DMS 273 (cell line): ENCODE data around the gene DNAH12.
"Not testable (repeated sequence)": the region's sequence is repeated elsewhere in the genome, so short reads cannot be mapped to it uniquely, and the experiment has no call there.

Experiments used
- DNase-seq: peaks from one replicate; lab custom pipeline; 2025; ENCODE audit not compliant: unreplicated experiment; lab: John Stamatoyannopoulos, UW

The DNAH12 gene

GRCh38 chr3:57411715-57412114 is 132.4 kb downstream of the DNAH12 start:
- DNase-seq, result no peak

DNA sequence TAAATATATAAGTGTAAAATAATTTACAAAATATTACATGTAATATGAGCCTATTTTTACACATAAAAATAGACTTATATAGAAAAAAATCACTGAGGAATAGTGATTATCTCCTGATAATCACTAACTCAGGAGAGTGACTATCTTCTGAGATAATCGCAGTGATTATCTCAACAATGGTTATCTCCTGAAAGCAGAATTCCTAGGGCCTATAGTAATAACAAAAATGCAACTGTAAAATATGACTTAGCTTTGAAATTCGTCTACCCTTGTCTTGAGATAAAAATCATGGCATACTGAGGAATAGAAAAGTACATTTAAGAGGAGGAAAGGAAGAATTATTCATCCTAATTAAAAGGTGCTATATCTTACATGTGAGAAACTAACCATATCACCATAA is 134.7 kb downstream of the DNAH12 start:
- DNase-seq, result no peak

DNA sequence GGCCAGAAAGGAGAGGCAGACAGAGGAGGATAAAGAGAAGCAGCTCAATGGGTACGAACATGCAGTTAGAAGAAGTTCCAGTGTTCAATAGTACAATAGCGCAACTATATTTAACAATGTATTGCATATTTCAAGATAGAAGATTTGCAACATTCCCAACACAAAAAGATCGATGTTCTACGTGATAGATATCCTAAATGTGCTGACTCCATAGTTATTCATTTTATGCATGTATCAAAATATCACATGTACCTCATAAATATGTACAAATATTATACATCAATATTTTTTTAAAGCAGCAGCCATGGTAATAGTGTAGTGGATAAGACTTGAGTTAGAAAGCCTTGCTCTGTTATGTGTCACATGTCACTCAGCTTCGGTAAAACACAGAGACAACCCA is 141.5 kb downstream of the DNAH12 start:
- no peak for DNase-seq

DNA sequence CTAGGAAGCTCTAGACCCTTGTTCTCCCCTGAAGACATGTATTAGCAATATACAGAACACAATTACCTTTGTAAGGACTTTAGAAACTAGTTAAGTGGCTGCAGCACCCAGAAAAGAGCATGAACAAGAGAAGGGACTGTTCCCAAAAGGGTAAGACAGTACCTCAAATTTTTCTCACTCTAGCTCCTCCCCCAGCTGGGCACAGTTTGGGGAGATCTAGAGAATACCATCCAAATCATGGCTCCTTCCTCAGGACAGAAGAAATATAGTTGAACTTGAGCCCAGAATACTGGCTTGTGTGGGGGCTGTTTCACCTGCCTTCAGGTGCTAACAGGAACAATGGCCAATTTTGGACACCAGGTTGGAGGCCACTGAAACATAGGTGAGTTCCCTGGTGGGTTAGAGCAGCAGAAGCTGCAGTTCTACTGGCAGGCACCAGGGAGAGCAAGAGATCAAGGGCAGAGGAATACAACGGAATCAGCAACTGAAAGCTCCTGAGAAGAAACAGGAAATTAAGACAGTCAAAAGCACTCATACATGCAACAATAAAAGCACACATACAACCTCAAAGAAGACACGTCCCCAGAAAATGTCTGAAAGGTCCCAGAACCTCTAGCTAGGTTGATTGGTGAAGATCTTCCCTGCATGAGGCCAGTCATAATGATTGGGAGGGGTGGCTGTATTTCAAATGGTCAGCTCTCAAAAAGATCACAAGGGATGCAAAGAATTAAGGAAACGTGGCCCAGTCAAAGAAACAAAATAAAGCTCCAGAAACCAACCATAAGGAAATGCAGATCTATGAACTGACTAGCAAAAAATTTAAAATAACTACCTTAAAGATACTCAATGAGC is 146.7 kb downstream of the DNAH12 start:
- DNase-seq, result peak; percentile 42

DNA sequence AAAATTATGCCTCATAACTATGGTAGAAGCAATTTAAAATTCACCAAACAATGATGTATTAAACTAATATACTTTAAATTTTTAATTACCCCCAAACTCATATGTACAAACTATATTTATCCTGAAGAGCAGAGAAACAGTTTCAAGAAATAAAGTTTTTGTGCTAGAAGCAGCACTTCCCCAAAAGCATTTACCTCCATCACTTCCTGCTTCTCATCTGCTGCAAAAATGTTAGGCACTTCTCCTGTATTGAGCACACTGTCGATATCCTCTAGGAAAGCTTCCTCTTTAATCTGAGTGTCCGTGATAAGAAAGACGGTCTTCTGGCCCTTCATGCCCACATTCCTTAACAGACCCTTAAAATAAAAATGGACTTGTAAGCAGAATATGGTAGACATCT is 150.2 kb downstream of the DNAH12 start:
- no peak for DNase-seq

- DNase-seq, result no peak
Observed at GRCh38 chr3:57391767-57392166, 152.4 kb downstream of the DNAH12 start.

DNA sequence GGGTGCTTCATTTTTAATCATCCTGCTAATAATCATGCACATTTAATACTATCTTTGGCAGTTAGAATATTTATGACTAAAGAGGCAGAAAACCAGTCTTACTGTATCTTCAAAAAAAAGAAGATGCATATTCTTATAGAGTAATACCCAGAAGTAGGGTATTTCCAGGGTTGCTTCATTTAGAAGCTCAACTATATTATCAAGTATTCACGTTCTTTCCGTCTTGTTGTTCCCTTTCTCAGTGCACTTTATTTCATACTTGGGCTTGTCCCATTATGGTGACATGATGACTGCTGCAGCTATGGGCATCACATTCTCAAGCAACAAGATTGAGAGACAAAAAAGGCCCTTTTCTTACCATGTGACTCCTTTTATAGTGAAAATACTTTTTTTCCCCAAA is 154.9 kb downstream of the DNAH12 start:
- no peak for DNase-seq

DNA sequence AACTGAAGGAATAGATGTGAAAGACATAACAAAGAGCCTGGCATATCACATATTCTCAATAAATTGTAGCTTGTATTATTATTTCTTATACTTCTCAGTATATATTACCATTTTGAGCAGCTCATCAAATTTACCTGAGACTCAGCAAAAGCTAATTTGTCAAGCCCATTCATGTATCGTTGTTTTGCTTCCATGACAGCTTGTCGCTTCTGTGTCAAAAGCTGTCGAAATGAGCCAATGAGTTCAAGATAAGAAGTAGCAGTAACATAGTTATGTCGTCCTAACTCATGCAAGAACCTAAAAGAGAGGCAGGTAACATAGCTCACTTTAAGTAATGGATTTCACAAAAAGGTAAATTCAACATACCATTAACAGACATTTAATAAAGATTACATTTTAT is 157.8 kb downstream of the DNAH12 start:
- no peak for DNase-seq

GRCh38 chr3:57385498-57385897 is 158.6 kb downstream of the DNAH12 start:
- DNase-seq, result no peak

- no peak for DNase-seq
Observed at GRCh38 chr3:57383838-57384237, 160.3 kb downstream of the DNAH12 start.

- no peak for DNase-seq
Observed at GRCh38 chr3:57383406-57383805, 160.7 kb downstream of the DNAH12 start.

- DNase-seq, result no peak
Observed at GRCh38 chr3:57382933-57383332, 161.2 kb downstream of the DNAH12 start.

GRCh38 chr3:57370341-57370740 is 173.8 kb downstream of the DNAH12 start:
- no peak for DNase-seq

DNA sequence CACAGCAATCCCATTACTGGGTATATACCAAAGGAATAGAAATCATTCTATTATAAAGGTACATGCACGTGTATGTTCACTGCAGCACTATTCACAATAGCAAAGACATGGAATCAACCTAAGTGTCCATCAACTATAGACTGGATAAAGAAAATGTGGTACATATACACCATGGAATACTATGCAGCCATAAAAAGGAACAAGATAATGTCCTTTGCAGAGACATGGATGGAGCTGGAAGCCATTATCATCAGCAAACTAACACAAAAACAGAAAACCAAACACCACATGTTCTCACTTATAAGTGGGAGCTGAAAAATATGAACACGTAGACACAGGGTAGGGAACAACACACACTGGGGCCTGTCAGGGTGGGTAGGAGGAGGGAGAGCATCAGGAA is 179.1 kb downstream of the DNAH12 start:
- DNase-seq, result not testable (repeated sequence)

- not testable (repeated sequence) for DNase-seq
Observed at GRCh38 chr3:57356275-57356674, 187.9 kb downstream of the DNAH12 start.

DNA sequence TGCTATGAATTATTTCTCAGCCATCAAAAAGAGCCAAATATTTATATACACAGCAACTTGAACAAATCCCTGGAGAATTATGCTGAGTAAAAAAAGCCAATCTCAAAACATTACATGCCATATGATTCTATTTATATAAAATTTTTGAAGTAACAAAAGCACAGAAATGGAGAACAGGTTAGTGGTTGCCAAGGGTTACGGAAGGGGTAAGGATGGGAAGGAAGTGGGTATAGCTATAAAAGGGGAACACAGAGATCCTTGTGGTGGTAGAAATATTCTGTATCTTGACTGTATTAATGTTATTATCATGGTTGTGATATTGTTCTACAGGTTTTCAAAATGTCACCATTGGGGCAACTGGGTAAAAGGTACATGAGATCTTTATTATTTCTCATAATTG is 189.4 kb downstream of the DNAH12 start:
- no peak for DNase-seq

- DNase-seq, result no peak
Observed at GRCh38 chr3:57350271-57350670, 193.9 kb downstream of the DNAH12 start.

- DNase-seq, result not testable (repeated sequence)
Observed at GRCh38 chr3:57339071-57339642, 205.0 kb downstream of the DNAH12 start.

DNA sequence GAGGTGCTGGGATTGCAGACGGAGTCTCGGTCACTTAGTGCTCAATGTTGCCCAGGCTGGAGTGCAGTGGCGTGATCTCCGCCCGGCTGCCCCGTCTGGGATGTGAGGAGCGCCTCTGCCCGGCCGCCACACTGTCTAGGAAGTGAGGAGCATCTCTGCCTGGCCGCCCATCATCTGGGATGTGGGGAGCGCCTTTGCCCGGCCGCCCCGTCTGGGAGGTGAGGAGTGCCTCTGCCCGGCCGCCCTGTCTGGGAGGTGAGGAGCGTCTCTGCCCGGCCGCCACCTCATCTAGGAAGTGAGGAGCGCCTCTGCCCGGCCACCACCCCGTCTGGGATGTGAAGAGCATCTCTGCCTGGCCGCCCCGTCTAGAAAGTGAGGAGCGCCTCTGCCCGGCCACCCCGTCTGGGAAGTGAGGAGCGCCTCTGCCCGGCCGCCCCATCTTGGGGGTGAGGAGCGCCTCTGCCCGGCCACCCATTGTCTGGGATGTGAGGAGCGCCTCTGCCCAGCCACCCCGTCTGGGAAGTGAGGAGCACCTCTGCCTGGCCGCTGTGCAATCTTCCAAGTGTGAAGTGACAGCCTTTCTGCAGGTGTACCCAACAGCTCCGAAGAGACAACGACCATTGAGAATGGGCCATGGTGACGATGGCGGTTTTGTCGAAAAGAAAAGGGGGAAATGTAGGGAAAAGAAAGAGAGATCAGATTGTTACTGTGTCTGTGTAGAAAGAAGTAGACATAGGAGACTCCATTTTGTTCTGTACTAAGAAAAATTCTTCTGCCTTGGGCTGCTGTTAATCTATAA is 205.7 kb downstream of the DNAH12 start:
- not testable (repeated sequence) for DNase-seq

- DNase-seq, result no peak
Observed at GRCh38 chr3:57335283-57335938, 208.7 kb downstream of the DNAH12 start.

- DNase-seq, result peak; percentile 12
Observed at GRCh38 chr3:57331078-57331610, 213.0 kb downstream of the DNAH12 start.
